Keratinocyte (primary cell): Measurements from ENCODE around the gene LELP1.

Source experiments
- CTCF ChIP-seq, 3 experiments: IDR thresholded peaks in 1 of 3; conservative IDR thresholded peaks in 1 of 3; optimal IDR thresholded peaks in 1 of 3; 2 replicates in 2 of 3; 3 replicates in 1 of 3; pipeline versions ENCODE3 to v1.5.1; 2011; ENCODE audit warnings: low read length in 3 of 3, mild to moderate bottlenecking in 3 of 3, moderate library complexity in 2 of 3, control low read depth in 1 of 3, inconsistent platforms in 1 of 3; ENCODE audit not compliant: insufficient read depth in 2 of 3; ENCODE audit errors: extremely low read depth in 1 of 3
- EZH2 ChIP-seq: IDR thresholded peaks from one replicate; pipeline ENCODE4 v1.6.1; 2012; ENCODE audit warnings: inconsistent platforms, mild to moderate bottlenecking, low read length, moderate library complexity

GRCh38 chr1:153155541-153155940 is 47.7 kb upstream of the LELP1 start:
- TF ChIP-seq CTCF (optimal IDR thresholded peaks at IDR 0.05 in 1 of 3, IDR thresholded peaks at IDR 0.05 in 1 of 3, conservative IDR thresholded peaks at IDR 0.05 in 1 of 3; ENCODE audit: extremely low read depth in 1 of 3, insufficient read depth in 2 of 3, low read length in 3 of 3) = no peak
- no peak for TF ChIP-seq EZH2
